ENCODE data around the gene GCAT. TPM values are rescaled to one million over a fixed set of nuclear protein-coding genes. Genes with fewer than 3 reads are reported as not detected.

Gene GCAT
- polyA plus RNA-seq, 1 donor (not counting 4 experiments of a cell fraction or from before 2014, with no cell fraction given): 8.4 TPM

GRCh38 chr22:37811867-37812266, 4.1 kb downstream of the GCAT start:
- no peak overlapping the region for H3K27ac ChIP-seq (ENCODE audit: control insufficient read depth, insufficient read depth, low read length)
- no peak overlapping the region for H2AFZ ChIP-seq (ENCODE audit: control insufficient read depth, low read length)
- dilution Hi-C loops (cut with MboI; ENCODE audit: extremely low pct_ligation_motif_present, low sequenced_read_pairs): no loop called here
- no peak overlapping the region for H3K4me3 ChIP-seq (ENCODE audit: control insufficient read depth in 2 of 3, extremely low read depth in 1 of 3, insufficient read depth in 2 of 3, low read depth in 1 of 3, low read length in 3 of 3)
- no peak for TF ChIP-seq EZH2 (IDR thresholded peaks at IDR 0.05; ENCODE audit: low read length)
- TF ChIP-seq CTCF (optimal IDR thresholded peaks at IDR 0.05 in 1 of 3, IDR thresholded peaks at IDR 0.05 in 1 of 3, conservative IDR thresholded peaks at IDR 0.05 in 1 of 3; ENCODE audit: extremely low read depth in 1 of 3, insufficient read depth in 2 of 3, low read length in 3 of 3): no peak
- H3K27me3 ChIP-seq (ENCODE audit: control insufficient read depth, extremely low read depth, insufficient read depth, low read length): no peaks in the 10 kb centered on the region
- H3K79me2 ChIP-seq (ENCODE audit: control insufficient read depth, insufficient read depth, low read length): no peaks in the 10 kb centered on the region
- no peaks in the 10 kb centered on the region for H4K20me1 ChIP-seq (ENCODE audit: control insufficient read depth, extremely low read depth, insufficient read depth, low read length)
- peaks cover 4% of the 10 kb centered on the region for H3K4me1 ChIP-seq (ENCODE audit: control insufficient read depth, extremely low read depth, insufficient read depth, low read length)
- H3K9ac ChIP-seq (ENCODE audit: control insufficient read depth, extremely low read depth, insufficient read depth, low read length): no peak overlapping the region
- no peak overlapping the region for H3K4me2 ChIP-seq (ENCODE audit: control insufficient read depth, extremely low read depth, insufficient read depth, low read depth, low read length)
- H3K9me3 ChIP-seq (ENCODE audit: control insufficient read depth, low read depth, low read length): no peaks in the 10 kb centered on the region
- no peak for DNase-seq (ENCODE audit: low read depth, low spot score)
- no peaks in the 10 kb centered on the region for H3K9me1 ChIP-seq (ENCODE audit: control insufficient read depth, extremely low read depth, insufficient read depth, low read length)
- H3K36me3 ChIP-seq (ENCODE audit: control insufficient read depth in 2 of 2, extremely low read depth in 1 of 2, insufficient read depth in 2 of 2, low read length in 2 of 2): peaks cover 1 to 7% of the 10 kb centered on the region in 2 experiments
- no peak for FAIRE-seq

- dilution Hi-C loops (cut with MboI; ENCODE audit: extremely low pct_ligation_motif_present, low sequenced_read_pairs): no loop called here
- no peak for FAIRE-seq
Measured at GRCh38 chr22:37812869-37813678, 5.3 kb downstream of the GCAT start.

More at GRCh38 chr22:37812869-37813678, 5.3 kb downstream of the GCAT start:
- Histone ChIP-seq H3K4me1 (ENCODE audit: control insufficient read depth, extremely low read depth, insufficient read depth, low read length) (peaks cover 11% of the 10 kb centered on the region), H3K27me3 (ENCODE audit: control insufficient read depth, extremely low read depth, insufficient read depth, low read length) (no peaks in the 10 kb centered on the region), H3K4me3 (ENCODE audit: control insufficient read depth in 2 of 3, extremely low read depth in 1 of 3, insufficient read depth in 2 of 3, low read depth in 1 of 3, low read length in 3 of 3) (no peak overlapping the region), H3K9me3 (ENCODE audit: control insufficient read depth, low read depth, low read length) (no peaks in the 10 kb centered on the region), H3K9me1 (ENCODE audit: control insufficient read depth, extremely low read depth, insufficient read depth, low read length) (no peaks in the 10 kb centered on the region), H3K27ac (ENCODE audit: control insufficient read depth, insufficient read depth, low read length) (no peak overlapping the region), H2AFZ (ENCODE audit: control insufficient read depth, low read length) (no peak overlapping the region), H3K36me3 (ENCODE audit: control insufficient read depth in 2 of 2, extremely low read depth in 1 of 2, insufficient read depth in 2 of 2, low read length in 2 of 2) (peaks cover 1 to 7% of the 10 kb centered on the region in 2 experiments), H3K4me2 (ENCODE audit: control insufficient read depth, extremely low read depth, insufficient read depth, low read depth, low read length) (no peak overlapping the region), H3K9ac (ENCODE audit: control insufficient read depth, extremely low read depth, insufficient read depth, low read length) (no peak overlapping the region), H3K79me2 (ENCODE audit: control insufficient read depth, insufficient read depth, low read length) (no peaks in the 10 kb centered on the region), H4K20me1 (ENCODE audit: control insufficient read depth, extremely low read depth, insufficient read depth, low read length) (no peaks in the 10 kb centered on the region)
- TF ChIP-seq CTCF (optimal IDR thresholded peaks at IDR 0.05 in 1 of 3, IDR thresholded peaks at IDR 0.05 in 1 of 3, conservative IDR thresholded peaks at IDR 0.05 in 1 of 3; ENCODE audit: extremely low read depth in 1 of 3, insufficient read depth in 2 of 3, low read length in 3 of 3) (no peak), EZH2 (IDR thresholded peaks at IDR 0.05; ENCODE audit: low read length) (no peak)
- no peak for DNase-seq (ENCODE audit: low read depth, low spot score)
